A549 treated with dexamethasone at 1 μM for 4 hours (cell line): ENCODE data around the gene ALDH3A1. TPM values are rescaled to one million over a fixed set of nuclear protein-coding genes. Genes with fewer than 3 reads are reported as not detected.

ENCODE experiments used
- total RNA-seq: library from RNA; stranded (reverse); fragments of 200-300 nt; extraction: Qiagen RNA extraction; gene quantifications from 5 replicates; pipeline ENCODE4 v1.2.3, GENCODE V29; 2022

Gene ALDH3A1
- total RNA-seq = 804 to 1,194 TPM (median 832 TPM) in 5 replicates

DNA sequence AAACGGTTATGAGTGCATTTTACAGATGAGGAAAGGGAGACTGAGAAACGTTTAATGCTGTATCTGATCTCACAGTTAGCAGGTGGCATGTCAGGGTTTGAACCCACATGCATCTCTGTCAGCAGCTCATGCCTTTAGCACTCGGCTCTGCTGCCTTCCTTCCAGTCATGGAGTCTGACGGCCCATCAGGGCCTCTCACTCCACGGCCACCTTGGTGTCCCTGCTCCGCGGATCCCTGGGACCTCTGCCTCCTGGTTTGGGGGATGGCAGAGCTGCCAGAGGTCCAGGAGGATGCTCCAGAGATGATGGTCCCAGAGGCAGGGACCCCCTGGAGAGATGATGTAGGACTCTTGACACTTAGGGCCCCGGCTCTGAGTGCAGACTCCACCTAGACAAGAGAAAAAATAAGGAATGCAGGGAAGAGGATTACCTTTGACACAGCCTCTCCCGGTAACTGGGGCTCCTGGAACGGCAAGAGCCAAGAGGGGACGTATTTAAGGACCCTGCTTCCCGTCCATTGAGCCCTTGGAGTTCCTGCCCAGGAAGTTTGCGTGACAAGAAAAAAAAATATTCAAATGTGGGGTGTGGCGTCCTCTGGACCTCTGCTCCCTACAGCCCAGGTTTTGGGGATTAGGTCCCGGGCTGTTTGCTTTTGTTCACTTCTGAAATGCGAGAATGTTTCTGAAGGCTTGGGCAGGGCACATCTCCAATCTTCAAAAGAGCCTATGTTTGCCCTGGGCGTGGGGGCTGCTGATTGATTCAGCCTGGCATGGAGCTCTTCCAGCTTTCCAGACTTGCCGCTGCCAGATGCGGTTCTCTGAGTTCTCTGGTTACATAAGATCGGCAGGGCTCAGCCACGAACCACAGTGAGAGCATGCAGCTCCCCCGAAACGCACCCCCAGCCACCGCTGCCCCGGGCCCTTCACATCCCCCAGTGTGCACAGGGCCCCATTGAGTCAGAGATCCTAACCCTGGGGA lies at the start of gene ALDH3A1:
TSS of gene ALDH3A1 (minus strand) at position 470 of the 978 bp plus-strand sequence. CDS start 3,169 bp downstream, outside the sequence.

DNA sequence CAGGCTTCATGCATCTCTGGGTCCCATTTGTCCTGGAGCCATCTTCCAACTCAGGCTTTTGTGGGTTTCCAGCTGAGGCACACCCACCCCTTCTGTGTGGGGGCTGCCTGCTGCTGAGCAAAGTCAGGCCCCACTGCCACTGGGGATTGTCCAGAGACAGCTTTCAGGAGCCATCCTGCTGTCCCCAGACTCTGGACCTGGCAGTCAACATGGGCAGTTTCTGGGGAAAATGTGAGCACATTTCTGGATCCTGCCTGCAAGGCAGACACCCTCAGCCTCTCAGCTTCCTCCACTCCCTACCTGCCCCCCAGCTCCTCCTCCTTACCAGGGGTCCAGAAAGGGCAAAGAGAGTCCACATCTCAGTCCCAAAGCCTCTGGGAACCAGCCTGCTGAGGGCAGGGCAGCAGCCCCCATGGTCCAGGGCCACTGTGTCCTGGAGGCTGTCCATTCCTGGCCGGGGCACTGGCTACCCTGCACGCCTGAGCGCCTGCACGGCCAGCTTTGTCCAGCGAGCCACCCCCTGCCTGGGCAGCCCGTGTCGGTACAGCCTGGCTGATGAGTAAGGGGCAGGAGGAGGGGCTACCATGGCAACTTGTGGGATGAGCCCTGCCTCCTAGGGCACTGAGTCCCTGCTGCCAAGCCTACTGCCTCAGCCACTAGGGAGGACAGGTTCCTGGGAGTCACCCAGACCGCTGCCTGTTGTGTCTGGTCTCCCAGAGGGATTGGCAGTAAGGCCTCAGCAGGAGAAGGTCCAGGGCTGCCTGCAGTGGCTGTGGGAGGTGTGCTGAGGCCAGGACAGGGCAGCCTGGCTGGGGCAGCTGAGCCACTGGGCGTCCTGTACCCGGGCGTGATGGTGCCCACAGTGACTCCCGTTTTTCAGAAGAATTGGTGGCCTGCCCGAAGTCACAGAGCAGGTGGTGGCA lies 31.7 kb downstream of the ALDH3A1 start, which contains the start of gene SLC47A2:
TSS of gene SLC47A2 (minus strand) at position 477 of the 923 bp plus-strand sequence. CDS start at position 448, 29 bp downstream.

Other genes with a start within 250 kb of the ALDH3A1 start
- gene SLC47A1, start 214.4 kb downstream of the ALDH3A1 start, total RNA-seq = 20.1 to 23.7 TPM (median 22.6 TPM) in 5 replicates
- gene ALDH3A2, start 99.5 kb downstream of the ALDH3A1 start, total RNA-seq = 146 to 202 TPM (median 177 TPM) in 5 replicates
- gene SLC47A2, start 31.7 kb downstream of the ALDH3A1 start, total RNA-seq = 0.04 to 0.13 TPM (median 0.07 TPM) in 5 replicates
- 11.3 to 18.8 TPM (median 17.4 TPM) in 5 replicates for gene ULK2, start 119.6 kb upstream of the ALDH3A1 start, total RNA-seq
- gene AKAP10, start 229.5 kb upstream of the ALDH3A1 start, total RNA-seq = 18.1 to 29.7 TPM (median 25.0 TPM) in 5 replicates